ENCODE results near the gene LNX2. TPM values are rescaled to one million over a fixed set of nuclear protein-coding genes. Genes with fewer than 3 reads are reported as not detected.

LNX2 gene
- total RNA-seq, 1 donor from 2014 or later: 13.5 TPM

DNA sequence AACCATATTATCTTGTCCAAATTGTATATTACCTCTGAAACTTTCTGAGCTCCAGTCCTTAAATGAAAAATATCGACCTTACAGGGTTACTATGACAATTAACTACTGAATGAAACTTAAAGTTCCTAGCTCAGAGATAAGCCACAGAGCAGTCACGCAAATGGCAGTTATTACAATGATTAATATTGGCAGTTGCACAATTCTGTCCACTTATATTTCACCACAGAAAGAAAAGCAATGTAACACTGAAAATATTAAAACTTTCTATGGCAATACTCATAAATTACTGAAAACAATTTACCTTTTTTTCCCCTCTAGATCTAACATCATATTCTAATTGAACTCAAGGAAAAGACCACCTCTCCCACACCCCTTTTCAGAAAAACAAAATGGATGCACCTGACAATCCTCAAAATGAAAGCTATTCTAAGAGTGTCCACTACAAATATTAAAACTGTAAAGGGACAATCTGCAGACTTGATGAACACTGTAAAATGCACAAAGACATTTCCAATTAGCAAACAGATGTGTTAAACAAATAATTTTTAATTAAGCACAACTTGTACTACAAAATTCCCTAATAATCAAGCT lies 14.6 kb downstream of the LNX2 start:
- ATAC-seq: no peak

- ATAC-seq: no peak
Observed at GRCh38 chr13:27605099-27605498, 15.2 kb downstream of the LNX2 start.

GRCh38 chr13:27601803-27602202 lies 18.5 kb downstream of the LNX2 start:
- ATAC-seq: no peak

DNA sequence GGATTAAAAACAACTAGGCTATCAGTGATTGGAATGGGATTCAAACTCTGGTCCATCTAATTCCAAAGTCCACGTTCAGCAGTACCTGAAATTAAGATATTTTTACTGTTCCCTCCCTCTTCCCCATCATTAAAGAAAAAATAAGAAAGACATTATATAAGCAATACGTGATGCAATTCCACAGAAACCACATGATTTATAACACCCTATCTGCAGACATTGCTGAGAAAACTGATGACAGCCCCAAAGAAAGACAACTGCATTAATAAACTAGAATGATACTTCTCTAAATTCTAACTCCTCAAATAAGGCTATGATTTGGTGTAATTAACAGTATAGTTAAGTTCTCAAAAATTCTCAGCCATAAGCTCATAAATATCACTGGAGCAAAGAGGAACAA lies 19.1 kb downstream of the LNX2 start:
- ATAC-seq: no peak

DNA sequence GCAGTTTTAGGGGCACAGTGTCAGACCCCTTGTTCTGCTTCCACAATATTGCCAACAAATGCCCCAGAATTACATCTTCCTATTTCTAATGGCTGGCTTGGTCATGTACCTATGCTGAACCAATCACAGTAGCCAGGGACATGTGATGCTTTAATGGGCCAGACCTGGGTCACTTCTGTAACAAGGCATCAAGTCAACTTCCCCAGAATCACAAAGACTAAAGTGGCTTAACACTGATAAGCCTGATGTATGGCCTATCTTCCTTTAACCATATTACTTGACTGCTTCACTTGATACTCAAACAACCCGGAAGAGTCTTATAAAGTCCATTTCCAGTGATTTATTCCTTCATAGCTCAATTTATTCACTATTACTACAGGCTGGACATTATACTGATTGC lies 19.6 kb downstream of the LNX2 start:
- ATAC-seq: no peak

GRCh38 chr13:27599845-27600553 lies 20.3 kb downstream of the LNX2 start:
- no peak for ATAC-seq

DNA sequence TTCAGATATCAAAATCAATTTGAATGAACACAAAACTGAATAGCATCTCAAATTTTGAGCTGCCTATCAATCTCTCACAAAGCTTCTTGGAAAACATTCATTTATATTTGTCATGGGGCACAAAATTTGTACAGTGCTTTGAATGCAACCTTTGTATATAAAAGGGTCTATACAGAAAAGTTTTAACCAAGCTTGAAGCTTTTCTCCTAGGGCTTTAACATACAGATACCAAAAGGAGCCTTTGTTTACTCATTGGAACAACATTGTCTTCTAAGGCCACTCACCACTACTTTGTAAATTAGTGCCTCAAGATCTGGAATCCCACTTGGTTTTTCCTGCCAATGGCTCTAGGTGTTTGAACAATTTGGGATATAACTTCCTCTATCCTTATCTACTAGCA lies 21.2 kb downstream of the LNX2 start:
- no peak for ATAC-seq

GRCh38 chr13:27595055-27595811 lies 25.1 kb downstream of the LNX2 start:
- ATAC-seq: no peak

- ATAC-seq: no peak
Observed at GRCh38 chr13:27593267-27593666, 27.1 kb downstream of the LNX2 start.

DNA sequence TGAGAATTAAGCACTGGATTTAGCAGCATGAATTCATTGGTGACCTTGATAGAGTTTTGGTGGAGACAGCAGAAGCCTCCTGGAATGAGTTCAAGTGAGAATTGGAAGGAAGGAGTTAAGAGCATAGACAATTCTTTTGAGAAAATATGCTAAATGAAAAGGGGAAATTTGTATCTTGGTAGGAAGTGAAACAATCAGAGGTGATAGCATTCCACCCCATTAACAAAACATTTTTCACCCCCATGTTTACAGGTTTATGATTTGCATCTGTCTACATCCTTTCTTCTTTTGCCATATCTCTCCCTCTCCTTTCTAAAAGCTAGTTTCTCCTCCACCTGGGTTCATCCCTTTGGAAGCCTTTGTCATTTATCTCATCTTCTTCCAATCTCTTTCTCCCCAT lies 27.5 kb downstream of the LNX2 start:
- no peak for ATAC-seq

GRCh38 chr13:27588405-27588804 lies 31.9 kb downstream of the LNX2 start:
- no peak for ATAC-seq

DNA sequence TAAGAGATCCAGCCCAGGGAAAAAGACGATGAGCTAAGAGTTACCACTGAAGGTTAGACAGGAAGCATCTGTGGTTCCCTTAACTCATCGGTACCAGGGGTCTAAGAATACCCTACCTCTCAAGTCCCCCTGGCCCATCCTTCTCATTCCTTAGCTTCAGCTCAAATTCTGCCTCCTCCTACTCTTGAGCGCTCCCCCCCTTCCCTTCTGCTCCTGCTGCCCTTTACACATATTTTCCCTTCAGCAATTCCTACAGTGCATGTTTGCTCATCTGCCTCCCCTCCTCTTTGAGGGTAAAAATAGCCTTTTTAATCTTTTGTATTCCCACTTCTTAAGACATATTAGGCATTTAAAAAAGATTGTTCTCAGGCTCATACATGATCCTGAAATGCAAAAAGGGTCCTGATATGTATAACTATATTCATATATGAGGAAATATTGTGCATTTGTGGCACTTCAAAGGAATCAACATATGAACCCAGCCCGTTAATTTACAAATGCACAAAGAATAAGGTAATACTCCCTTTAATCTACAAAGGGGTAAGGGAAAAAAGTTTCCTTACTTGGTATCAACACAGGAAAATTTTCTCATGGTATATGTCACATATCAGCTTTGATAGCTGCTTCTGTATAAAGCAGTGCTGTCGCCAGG lies 33.1 kb downstream of the LNX2 start:
- no peak for ATAC-seq

DNA sequence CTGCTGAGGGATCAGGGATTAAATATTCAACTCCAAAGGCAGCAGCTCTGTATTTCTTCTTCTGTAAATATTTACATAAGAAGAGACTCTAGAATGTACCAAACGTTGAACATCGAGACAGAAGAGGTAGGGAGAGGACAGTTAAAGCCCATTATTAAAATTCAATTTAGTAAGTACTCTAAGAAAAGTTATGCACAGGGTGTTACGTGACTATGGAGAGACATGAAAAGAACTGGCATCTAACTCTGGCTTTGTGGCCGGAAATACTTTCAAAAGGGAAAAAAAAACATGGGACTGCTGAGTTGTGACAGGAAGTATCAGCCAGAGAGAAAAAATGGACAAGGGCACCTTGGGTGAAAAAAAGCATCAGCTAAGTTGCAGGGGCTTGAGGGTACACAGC lies 36.7 kb downstream of the LNX2 start:
- no peak for ATAC-seq

DNA sequence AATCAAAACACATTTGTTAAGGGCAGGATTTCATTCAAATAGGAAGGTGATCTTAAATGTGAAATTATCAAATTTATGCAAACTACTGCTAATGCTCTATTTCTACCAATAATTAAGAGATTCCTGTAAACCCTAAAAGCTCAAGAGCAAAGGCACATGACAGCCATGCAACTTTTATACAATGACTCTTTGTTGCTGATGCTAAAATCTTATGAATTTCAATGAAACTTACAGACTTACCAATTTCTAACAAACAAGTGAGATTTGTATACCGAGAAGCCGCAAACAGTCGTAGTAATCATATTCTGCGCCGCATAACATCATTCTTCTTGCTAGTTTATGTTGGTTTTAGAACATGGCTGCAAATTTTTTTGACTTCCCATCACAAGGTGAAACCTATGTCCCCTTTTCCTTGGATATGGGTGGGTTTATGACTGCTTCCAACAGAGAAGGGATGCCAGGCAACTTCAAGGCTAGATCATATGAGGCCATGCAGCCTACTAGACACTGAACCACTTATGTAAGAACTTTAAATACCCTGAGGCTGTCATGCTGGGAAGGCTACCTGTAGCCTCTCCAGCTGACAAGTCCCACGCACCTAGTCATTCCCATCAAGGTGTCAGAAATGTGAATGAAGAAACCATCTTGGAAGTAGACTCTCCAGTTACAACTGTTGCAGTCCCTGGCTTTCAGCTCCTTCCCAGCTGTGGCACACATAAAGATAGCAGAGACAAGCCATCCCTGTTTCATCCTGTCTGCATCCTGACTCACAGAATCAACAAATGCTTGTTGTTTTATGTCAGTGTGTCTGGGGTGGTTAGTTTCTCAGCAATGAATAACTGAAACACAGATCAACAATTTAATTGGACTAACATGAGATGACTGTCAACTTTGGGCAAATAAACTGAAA lies 42.0 kb downstream of the LNX2 start:
- ATAC-seq: peak; percentile 26

GRCh38 chr13:27574661-27575060 lies 45.7 kb downstream of the LNX2 start:
- no peak for ATAC-seq

- peak; percentile 82 for ATAC-seq
Observed at GRCh38 chr13:27573265-27573664, 47.1 kb downstream of the LNX2 start.

GRCh38 chr13:27572234-27572901 lies 48.0 kb downstream of the LNX2 start:
- no peak for ATAC-seq

GRCh38 chr13:27570906-27571305 lies 49.4 kb downstream of the LNX2 start:
- ATAC-seq: no peak

GRCh38 chr13:27569405-27569804 lies 50.9 kb downstream of the LNX2 start:
- peak; percentile 87 for ATAC-seq

GRCh38 chr13:27565818-27566217 lies 54.5 kb downstream of the LNX2 start:
- ATAC-seq: no peak

GRCh38 chr13:27562457-27562856 lies 57.9 kb downstream of the LNX2 start:
- no peak for ATAC-seq

GRCh38 chr13:27559719-27560118 lies 60.6 kb downstream of the LNX2 start:
- ATAC-seq: peak; percentile 89

Measured in esophagus mucosa (tissue), 1 donor.